GM12801 (cell line): ENCODE measurements around the gene PDIA4.

Experiments used
- CTCF ChIP-seq: IDR thresholded peaks from one replicate; pipeline ENCODE4 v1.5.1; 2011; ENCODE audit warnings: control low read depth; ENCODE audit not compliant: insufficient read length; ENCODE audit errors: extremely low read depth

Gene PDIA4

DNA sequence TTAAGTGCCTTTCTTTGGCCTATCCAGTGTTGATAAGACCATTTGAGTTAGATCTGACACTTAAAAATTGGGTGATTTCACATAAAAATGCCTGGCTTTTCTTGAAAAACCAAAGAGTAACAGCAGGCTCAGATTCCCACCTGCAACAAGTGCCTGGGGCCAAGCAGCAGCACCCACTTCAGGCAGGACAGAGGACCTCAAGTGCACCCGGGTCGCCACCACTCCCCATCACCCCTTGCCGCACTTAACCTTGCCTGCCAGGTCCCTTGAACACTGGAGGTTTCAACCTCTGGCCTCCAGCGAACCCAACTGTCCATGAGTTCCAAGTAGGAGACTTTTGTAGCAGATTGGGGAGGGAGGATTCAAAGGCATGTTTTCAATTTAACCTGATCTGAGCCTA is 30.8 kb downstream of the PDIA4 start:
- no peak for TF ChIP-seq CTCF

DNA sequence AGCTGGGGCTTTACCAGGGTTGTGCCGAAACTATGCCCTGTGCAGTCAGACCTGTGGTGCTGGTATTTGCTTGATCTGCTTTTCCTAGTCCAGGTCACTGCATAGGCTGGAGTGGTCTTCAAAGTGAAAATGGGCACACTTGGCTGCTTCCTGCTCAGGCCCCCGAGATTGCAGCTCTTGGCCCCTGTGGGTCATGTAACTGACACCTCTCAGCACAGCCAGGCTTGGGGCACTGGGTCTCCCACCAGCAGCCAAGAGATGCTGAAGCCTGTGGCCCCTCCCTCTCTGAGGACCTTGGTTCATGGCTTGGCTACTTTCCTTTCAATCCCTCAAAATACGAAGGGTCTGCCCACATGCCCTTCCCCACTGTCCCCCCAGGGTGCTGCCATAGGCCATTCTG is 33.7 kb downstream of the PDIA4 start:
- no peak for TF ChIP-seq CTCF

GRCh38 chr7:148993193-148993592 is 35.1 kb downstream of the PDIA4 start:
- no peak for TF ChIP-seq CTCF

DNA sequence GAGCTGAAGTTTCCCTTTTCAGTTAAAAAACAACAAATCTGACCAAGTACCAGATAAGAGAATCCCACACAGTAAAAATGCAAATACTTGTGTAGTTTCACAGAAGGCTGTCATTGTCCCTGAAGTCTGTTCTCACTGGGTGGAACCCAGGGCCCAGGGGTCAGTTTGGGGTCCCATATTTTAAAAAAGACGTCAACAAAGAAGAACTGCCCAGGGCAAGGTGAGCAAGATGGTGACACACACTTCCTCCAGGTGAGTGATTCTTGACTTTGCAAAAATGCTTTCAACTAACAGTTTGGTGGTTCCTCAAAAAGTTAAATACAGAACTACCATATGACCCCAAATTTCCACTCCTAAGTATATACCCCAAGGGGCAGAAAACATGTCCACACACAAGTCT is 36.8 kb downstream of the PDIA4 start:
- no peak for TF ChIP-seq CTCF

DNA sequence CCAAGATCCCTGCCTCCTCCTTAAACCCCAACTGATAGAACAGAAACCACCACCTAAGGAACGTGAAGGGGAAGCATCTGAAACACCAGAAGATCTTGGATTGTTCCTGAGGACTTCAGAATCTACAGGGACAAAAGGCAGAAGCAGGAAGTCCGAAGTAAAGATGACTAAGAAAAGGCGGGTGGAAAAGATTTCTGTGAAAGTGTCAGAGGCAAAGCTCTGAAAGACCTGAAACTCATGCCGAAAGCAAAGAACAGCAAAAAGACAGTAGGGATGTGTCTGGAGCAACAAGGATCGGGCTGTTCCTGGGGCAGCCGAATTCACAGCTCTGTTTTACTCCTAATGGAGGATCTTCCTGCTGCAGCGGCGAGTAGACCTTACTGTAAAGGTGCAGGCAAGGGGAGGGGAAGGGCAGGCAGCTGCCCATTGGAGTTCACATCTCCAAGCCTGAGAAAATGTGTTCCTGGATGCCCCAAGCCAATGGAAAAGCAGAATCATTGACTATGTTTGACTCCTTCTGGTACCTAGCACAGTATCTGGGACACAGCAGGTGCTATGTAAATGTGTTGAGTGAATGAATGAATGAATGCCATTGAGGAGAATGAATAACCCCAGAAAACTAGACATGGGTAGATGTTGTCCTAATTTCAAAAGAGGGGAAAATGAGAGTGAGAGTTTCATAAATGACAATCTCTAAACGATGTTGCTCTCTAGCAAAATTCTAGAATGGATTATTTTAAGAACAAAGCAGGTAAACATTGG is 40.4 kb downstream of the PDIA4 start:
- no peak for TF ChIP-seq CTCF

GRCh38 chr7:148987010-148987750 is 41.1 kb downstream of the PDIA4 start:
- no peak for TF ChIP-seq CTCF

- no peak for TF ChIP-seq CTCF
Observed at GRCh38 chr7:148986742-148987009, 41.6 kb downstream of the PDIA4 start.
